HT-29 (cell line): ENCODE measurements around the gene SLC38A8. TPM values are rescaled to one million over a fixed set of nuclear protein-coding genes. Genes with fewer than 3 reads are reported as not detected.

Experiments used
- DNase-seq: peaks from one replicate; pipeline ENCODE4 v3.0.0-alpha.2; 2015; ENCODE audit warnings: low spot score
- total RNA-seq: library from RNA; depleted of rRNA; stranded (reverse); fragments of >200 nt; shearing (Covaris generic); gene quantifications from 2 replicates; pipeline ENCODE4 v1.2.3, GENCODE V29; 2014; rRNA removed

SLC38A8 gene
- not detected in 2 replicates for total RNA-seq

GRCh38 chr16:84042308-84042878 lies at the start of gene SLC38A8:
TSS of gene SLC38A8 (minus strand) at chr16:84042795. CDS start at chr16:84042157, 638 bp downstream.
- DNase-seq = no peak

GRCh38 chr16:84091460-84091859 lies 48.9 kb upstream of the SLC38A8 start:
- DNase-seq = no peak

GRCh38 chr16:84090211-84090610 lies 47.6 kb upstream of the SLC38A8 start:
- no peak for DNase-seq

GRCh38 chr16:84088695-84089395 lies 46.2 kb upstream of the SLC38A8 start:
- peak; percentile 3 for DNase-seq

GRCh38 chr16:84087466-84088151 lies 45.0 kb upstream of the SLC38A8 start:
- no peak for DNase-seq

- DNase-seq = no peak
Observed at GRCh38 chr16:84087001-84087400, 44.4 kb upstream of the SLC38A8 start.

GRCh38 chr16:84086341-84086740 lies 43.7 kb upstream of the SLC38A8 start:
- DNase-seq = no peak

- DNase-seq = no peak
Observed at GRCh38 chr16:84085773-84086172, 43.2 kb upstream of the SLC38A8 start.

GRCh38 chr16:84085271-84085667 lies 42.7 kb upstream of the SLC38A8 start:
- no peak for DNase-seq

GRCh38 chr16:84084570-84085270 lies 42.1 kb upstream of the SLC38A8 start:
- DNase-seq = peak; percentile 83

GRCh38 chr16:84082835-84083569 lies 40.4 kb upstream of the SLC38A8 start:
- DNase-seq = no peak

GRCh38 chr16:84082110-84082509 lies 39.5 kb upstream of the SLC38A8 start:
- DNase-seq = no peak

- no peak for DNase-seq
Observed at GRCh38 chr16:84081446-84081989, 38.9 kb upstream of the SLC38A8 start.

GRCh38 chr16:84080813-84081212 lies 38.2 kb upstream of the SLC38A8 start:
- DNase-seq = no peak

- no peak for DNase-seq
Observed at GRCh38 chr16:84080378-84080777, 37.8 kb upstream of the SLC38A8 start.

GRCh38 chr16:84079664-84080063 lies 37.1 kb upstream of the SLC38A8 start:
- no peak for DNase-seq

GRCh38 chr16:84075376-84075775 lies 32.8 kb upstream of the SLC38A8 start:
- DNase-seq = no peak

GRCh38 chr16:84074721-84075120 lies 32.1 kb upstream of the SLC38A8 start:
- DNase-seq = no peak

GRCh38 chr16:84072014-84072413 lies 29.4 kb upstream of the SLC38A8 start:
- no peak for DNase-seq

GRCh38 chr16:84071121-84071520 lies 28.5 kb upstream of the SLC38A8 start:
- no peak for DNase-seq

- DNase-seq = no peak
Observed at GRCh38 chr16:84069540-84069939, 26.9 kb upstream of the SLC38A8 start.
